Anterior cingulate cortex (tissue), 58 donors: ENCODE results near the gene TMPO.
"Not testable (repeated sequence)": the region's sequence is repeated elsewhere in the genome, so short reads cannot be mapped to it uniquely, and the experiment has no call there.

ENCODE experiments used
- DNase-seq, 58 donors: peaks; one replicate each; lab custom pipeline; 2025; lab: John Stamatoyannopoulos, UW

Gene TMPO

GRCh38 chr12:98515287-98516110 is at the start of gene TMPO:
Gene TMPO (plus strand): TSS chr12:98515590. CDS start chr12:98515868, 278 bp downstream.
- DNase-seq: peak; percentile 49 to 93 (median 84)

GRCh38 chr12:98465950-98466602 is 49.3 kb upstream of the TMPO start:
- no peak for DNase-seq

- no peak for DNase-seq
Observed at GRCh38 chr12:98466640-98467400, 48.6 kb upstream of the TMPO start.

GRCh38 chr12:98469109-98469508 is 46.3 kb upstream of the TMPO start:
- DNase-seq: no peak

GRCh38 chr12:98470469-98471082 is 44.8 kb upstream of the TMPO start:
- no peak for DNase-seq

GRCh38 chr12:98471085-98471484 is 44.3 kb upstream of the TMPO start:
- no peak for DNase-seq

- no peak for DNase-seq
Observed at GRCh38 chr12:98475565-98475908, 39.9 kb upstream of the TMPO start.

GRCh38 chr12:98478606-98479005 is 36.8 kb upstream of the TMPO start:
- no peak for DNase-seq

- no peak for DNase-seq
Observed at GRCh38 chr12:98483621-98484503, 31.5 kb upstream of the TMPO start.

- peak in 7 of 58 donors; percentile 2 to 23 (median 12) for DNase-seq
Observed at GRCh38 chr12:98485792-98486340, 29.5 kb upstream of the TMPO start.

- DNase-seq: not testable (repeated sequence)
Observed at GRCh38 chr12:98488416-98488815, 27.0 kb upstream of the TMPO start.

- no peak for DNase-seq
Observed at GRCh38 chr12:98489176-98489575, 26.2 kb upstream of the TMPO start.

GRCh38 chr12:98490501-98491453 is 24.6 kb upstream of the TMPO start:
- DNase-seq: peak; percentile 18 to 88 (median 73)

GRCh38 chr12:98492580-98493140 is 22.7 kb upstream of the TMPO start:
- no peak for DNase-seq

- DNase-seq: not testable (repeated sequence)
Observed at GRCh38 chr12:98501266-98501629, 14.1 kb upstream of the TMPO start.

GRCh38 chr12:98503342-98503591 is 12.1 kb upstream of the TMPO start:
- peak; percentile 37 to 94 (median 84) for DNase-seq

- peak; percentile 51 to 96 (median 88) for DNase-seq
Observed at GRCh38 chr12:98503592-98504367, 11.6 kb upstream of the TMPO start.

- no peak for DNase-seq
Observed at GRCh38 chr12:98504368-98504617, 11.1 kb upstream of the TMPO start.
